Thoracic aorta (tissue), 2 donors: Measurements from ENCODE around the gene PARM1. TPM values are rescaled to one million over a fixed set of nuclear protein-coding genes. Genes with fewer than 3 reads are reported as not detected.
A peak's percentile ranks its signal among the peaks of the same experiment; 100 is the strongest.

ENCODE experiments used
- ATAC-seq: fragments of 150-250 bp; one replicate; pipeline ENCODE4 v1.8.0; 2017; ENCODE audit warnings: low read depth; ENCODE audit not compliant: insufficient number of reproducible peaks, low FRiP score
- DNase-seq: peaks from one replicate; pipeline ENCODE4 v3.0.0-alpha.2; 2020; ENCODE audit warnings: low spot score
- H3K27ac ChIP-seq, 2 donors: fragments of 200-600 bp; sonication (generic); 1 replicate in 1 of 2; 2 replicates in 1 of 2; pipeline ENCODE4 v1.5.1; 2016; ENCODE audit warnings: mild to moderate bottlenecking in 2 of 2, moderate library complexity in 2 of 2
- H3K27me3 ChIP-seq: fragments of 200-600 bp; sonication (generic); replicated peaks from 2 replicates; pipeline ENCODE4 v1.6.0; 2016; ENCODE audit warnings: mild to moderate bottlenecking; ENCODE audit not compliant: insufficient read depth
- H3K36me3 ChIP-seq: fragments of 200-600 bp; sonication (generic); one replicate; pipeline ENCODE4 v1.5.1; 2016
- H3K4me1 ChIP-seq, 2 donors: fragments of 200-600 bp; sonication (generic); 1 replicate in 1 of 2; 2 replicates in 1 of 2; pipeline versions ENCODE4 v1.5.1 to v1.6.0; 2016; ENCODE audit warnings: low read depth in 2 of 2, mild to moderate bottlenecking in 1 of 2; ENCODE audit not compliant: control insufficient read depth in 1 of 2
- H3K4me3 ChIP-seq: fragments of 200-600 bp; sonication (generic); 2 replicates; pipeline ENCODE4 v1.5.1; 2016; ENCODE audit warnings: mild to moderate bottlenecking
- H3K9me3 ChIP-seq: fragments of 200-600 bp; sonication (generic); 2 replicates; pipeline ENCODE4 v1.5.1; 2016
- total RNA-seq, 2 donors: library from RNA; depleted of rRNA; stranded (reverse); fragments of >200 nt; gene quantifications; one replicate each; pipeline versions ENCODE4 v1.1.0 to v1.2.3, GENCODE V29; 2016
- TF ChIP-seq, protein P1 (sequence below): fragments of 200-600 bp; sonication (generic); IDR thresholded peaks from one replicate; pipeline ENCODE4 v1.5.1; 2019; ENCODE audit warnings: antibody characterized with exemption

The PARM1 gene
- total RNA-seq, 2 donors from 2014 or later, result 127 to 263 TPM

DNA sequence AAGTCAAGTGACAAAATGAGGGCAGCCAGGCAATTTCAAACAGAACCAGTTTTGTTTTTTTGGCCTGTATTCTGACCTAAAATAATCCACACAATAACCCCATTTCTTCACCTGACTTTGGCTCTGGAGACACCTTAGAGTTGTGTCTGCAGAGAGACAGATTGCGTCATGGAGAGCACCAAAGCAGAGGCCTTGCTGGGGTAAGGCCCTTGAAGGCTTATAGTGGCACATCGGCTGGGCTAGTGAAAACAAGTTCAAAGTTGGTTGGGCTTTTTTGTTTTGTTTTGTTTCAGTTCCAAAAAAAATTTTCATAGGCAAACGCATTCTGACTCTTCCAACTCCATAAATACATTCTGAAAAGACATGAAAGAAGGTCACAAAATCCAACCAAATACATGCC, 34.4 kb downstream of the PARM1 start:
- Histone ChIP-seq H3K36me3 (no peaks in the 10 kb centered on the region), H3K4me3 (peak overlapping the region; percentile 31), H3K27ac (peak overlapping the region; percentile 54 to 64), H3K27me3 (no peaks in the 10 kb centered on the region), H3K4me1 (peaks cover 19 to 73% of the 10 kb centered on the region in 2 donors), H3K9me3 (no peaks in the 10 kb centered on the region)
- ATAC-seq (peak; percentile 44), DNase-seq (no peak)
- TF ChIP-seq, protein P1, sequence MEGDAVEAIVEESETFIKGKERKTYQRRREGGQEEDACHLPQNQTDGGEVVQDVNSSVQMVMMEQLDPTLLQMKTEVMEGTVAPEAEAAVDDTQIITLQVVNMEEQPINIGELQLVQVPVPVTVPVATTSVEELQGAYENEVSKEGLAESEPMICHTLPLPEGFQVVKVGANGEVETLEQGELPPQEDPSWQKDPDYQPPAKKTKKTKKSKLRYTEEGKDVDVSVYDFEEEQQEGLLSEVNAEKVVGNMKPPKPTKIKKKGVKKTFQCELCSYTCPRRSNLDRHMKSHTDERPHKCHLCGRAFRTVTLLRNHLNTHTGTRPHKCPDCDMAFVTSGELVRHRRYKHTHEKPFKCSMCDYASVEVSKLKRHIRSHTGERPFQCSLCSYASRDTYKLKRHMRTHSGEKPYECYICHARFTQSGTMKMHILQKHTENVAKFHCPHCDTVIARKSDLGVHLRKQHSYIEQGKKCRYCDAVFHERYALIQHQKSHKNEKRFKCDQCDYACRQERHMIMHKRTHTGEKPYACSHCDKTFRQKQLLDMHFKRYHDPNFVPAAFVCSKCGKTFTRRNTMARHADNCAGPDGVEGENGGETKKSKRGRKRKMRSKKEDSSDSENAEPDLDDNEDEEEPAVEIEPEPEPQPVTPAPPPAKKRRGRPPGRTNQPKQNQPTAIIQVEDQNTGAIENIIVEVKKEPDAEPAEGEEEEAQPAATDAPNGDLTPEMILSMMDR, result no peak

DNA sequence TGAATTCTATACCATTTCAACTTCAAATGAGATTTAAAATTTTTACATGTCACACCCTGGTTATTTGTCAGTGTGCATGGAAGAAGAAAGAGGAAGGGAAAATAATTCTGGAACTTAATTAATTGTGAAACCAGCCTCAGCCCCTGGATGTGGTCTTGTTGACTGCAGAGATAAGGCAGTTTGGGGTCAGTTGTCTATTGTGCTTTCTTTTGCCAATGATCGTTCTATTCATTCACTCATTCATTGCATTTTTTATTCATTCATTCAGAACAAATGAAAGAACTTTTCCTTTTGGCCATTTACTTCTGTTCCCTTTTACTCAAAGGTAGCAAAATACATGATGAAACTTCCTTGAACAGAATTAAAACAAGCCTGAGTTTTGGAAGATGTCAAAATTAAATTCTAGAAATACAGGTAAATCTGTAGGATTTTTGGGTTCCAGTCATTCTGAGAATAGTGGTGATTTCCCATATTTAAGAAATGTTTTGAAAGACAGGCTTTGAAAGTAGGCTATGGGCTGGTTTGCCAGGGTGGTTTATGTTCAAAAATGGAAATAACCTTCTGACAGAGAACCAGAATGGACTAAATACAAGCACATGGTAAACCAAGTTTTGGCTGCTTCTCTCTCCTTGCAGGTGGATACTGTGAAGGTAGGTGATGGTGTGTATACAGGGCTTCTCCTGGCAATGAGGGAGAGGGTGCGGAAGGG, 35.7 kb downstream of the PARM1 start:
- ATAC-seq, result no peak
- TF ChIP-seq, protein P1, result no peak

DNA sequence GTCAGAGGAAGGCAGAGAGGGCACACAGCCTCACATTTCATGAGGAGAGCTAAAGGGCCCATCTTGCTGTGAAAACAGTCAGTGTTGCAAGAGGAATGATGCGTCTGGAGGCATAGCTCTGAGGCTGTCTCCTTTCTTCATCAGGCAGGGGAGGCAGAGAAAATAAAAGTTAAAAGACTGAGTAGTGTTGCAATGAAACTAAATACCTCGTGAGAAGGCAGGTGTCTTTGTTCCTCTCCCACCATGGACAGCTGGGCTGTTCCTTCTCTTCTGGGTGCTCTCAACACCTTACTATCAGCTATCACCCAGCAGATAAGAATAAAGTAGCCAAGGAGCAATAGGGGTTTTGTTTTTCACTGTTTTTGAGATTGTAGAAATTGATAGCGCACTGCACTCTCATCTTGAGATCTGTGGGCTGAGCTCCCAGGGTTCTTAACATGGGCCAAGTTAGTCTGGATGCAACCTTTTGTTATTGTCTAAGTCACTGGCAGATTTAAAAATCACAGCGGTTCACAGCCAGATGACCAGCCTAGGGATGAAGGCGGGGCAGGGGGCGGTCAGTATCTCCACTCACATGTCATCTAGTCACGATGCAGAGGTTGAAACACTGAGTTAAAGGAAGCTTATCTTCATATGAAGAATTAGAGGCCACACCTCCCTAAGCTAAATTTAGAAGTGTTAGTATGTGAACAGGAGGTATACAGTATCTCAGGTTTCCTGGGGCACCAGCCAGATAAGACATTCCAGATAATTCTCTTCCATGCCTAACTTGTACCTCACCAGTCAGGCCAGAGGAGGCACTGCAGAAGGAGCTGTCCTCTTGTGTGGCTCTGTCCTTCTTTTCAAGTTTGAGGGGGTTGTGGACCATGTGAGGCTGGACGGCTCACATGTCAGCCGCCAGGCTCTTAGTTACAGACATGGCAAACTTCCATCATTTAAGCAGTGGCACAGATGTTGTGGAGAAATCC, 36.9 kb downstream of the PARM1 start:
- Histone ChIP-seq H3K4me3 (no peak overlapping the region), H3K4me1 (peaks cover 24 to 79% of the 10 kb centered on the region in 2 donors), H3K36me3 (no peaks in the 10 kb centered on the region), H3K9me3 (no peaks in the 10 kb centered on the region), H3K27ac (peak overlapping the region; percentile 55 to 64), H3K27me3 (no peaks in the 10 kb centered on the region)
- ATAC-seq (peak; percentile 14), DNase-seq (no peak)
- TF ChIP-seq, protein P1, result peak; percentile 38

More for the DNA sequence above, 35.7 kb downstream of the PARM1 start:
- Histone ChIP-seq H3K9me3 (no peaks in the 10 kb centered on the region), H3K4me1 (peaks cover 24 to 79% of the 10 kb centered on the region in 2 donors), H3K27me3 (no peaks in the 10 kb centered on the region), H3K27ac (peak overlapping the region; percentile 55 to 64), H3K36me3 (no peaks in the 10 kb centered on the region), H3K4me3 (no peak overlapping the region)
- no peak for DNase-seq

DNA sequence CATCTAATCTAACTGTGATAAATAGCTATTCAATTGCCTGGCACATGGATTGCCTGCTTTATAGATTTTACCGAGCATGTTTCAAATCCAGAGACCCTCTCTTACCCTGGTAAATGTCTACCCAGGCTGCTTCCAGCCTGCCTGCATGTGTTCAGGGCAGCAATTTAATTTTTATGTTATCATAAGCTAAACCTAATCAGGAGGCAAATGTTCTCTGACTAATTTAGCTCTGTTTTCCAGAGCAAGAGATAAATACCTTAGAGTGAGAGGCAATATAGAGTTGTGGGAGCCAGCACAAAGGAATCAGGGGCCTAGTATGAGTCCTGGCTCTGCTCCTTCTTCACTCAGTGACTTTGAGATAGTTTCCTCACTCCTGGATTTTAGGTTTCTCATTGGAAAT, 37.7 kb downstream of the PARM1 start:
- no peak for DNase-seq
- Histone ChIP-seq H3K27me3 (no peaks in the 10 kb centered on the region), H3K4me3 (no peak overlapping the region), H3K27ac (peak overlapping the region; percentile 14 to 64), H3K36me3 (no peaks in the 10 kb centered on the region), H3K4me1 (peaks cover 24 to 73% of the 10 kb centered on the region in 2 donors), H3K9me3 (no peaks in the 10 kb centered on the region)
- TF ChIP-seq, protein P1, result no peak
- no peak for ATAC-seq

DNA sequence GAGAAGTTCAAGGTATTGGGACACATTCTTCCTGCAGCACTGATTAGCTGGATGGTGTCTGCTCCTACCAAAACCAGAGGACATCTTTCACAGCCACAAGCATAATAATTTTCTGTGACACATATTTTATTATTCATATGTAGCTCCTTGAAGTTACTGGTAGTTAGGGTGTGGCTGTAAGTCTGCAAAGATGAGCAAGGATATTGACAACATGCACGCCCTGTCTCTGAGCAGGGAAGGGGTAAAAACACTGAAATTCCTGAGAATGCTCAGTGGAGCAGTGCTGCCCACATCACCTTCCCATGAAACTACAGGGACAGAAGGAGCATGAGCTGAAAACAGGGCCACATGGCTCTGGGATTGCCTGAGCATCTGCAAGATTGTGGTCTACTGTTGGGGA, 38.9 kb downstream of the PARM1 start:
- Histone ChIP-seq H3K4me3 (no peak overlapping the region), H3K36me3 (no peaks in the 10 kb centered on the region), H3K27me3 (no peaks in the 10 kb centered on the region), H3K9me3 (no peaks in the 10 kb centered on the region), H3K27ac (no peak overlapping the region), H3K4me1 (peaks cover 23 to 60% of the 10 kb centered on the region in 2 donors)
- ATAC-seq (no peak), DNase-seq (no peak)
- TF ChIP-seq, protein P1, result no peak
